CD4-positive, alpha-beta T cell treated with Interleukin-4 for 4 hours (primary cell): ENCODE measurements around the gene CES3.
"Not testable (repeated sequence)": the region's sequence is repeated elsewhere in the genome, so short reads cannot be mapped to it uniquely, and the experiment has no call there.

Experiments
- DNase-seq: peaks from one replicate; pipeline ENCODE4 v3.0.0-alpha.2; 2020

The CES3 gene

DNA sequence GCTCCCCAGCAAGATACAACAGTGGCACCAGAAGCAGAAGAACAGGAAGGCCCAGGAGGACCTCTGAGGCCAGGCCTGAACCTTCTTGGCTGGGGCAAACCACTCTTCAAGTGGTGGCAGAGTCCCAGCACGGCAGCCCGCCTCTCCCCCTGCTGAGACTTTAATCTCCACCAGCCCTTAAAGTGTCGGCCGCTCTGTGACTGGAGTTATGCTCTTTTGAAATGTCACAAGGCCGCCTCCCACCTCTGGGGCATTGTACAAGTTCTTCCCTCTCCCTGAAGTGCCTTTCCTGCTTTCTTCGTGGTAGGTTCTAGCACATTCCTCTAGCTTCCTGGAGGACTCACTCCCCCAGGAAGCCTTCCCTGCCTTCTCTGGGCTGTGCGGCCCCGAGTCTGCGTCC is 11.9 kb downstream of the CES3 start:
- no peak for DNase-seq

DNA sequence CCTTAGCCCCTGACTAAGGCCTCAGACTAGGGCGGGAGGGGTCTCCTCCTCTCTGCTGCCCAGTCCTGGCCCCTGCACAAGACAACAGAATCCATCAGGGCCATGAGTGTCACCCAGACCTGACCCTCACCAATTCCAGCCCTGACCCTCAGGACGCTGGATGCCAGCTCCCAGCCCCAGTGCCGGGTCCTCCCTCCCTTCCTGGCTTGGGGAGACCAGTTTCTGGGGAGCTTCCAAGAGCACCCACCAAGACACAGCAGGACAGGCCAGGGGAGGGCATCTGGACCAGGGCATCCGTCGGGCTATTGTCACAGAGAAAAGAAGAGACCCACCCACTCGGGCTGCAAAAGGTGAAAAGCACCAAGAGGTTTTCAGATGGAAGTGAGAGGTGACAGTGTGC is 12.7 kb downstream of the CES3 start:
- DNase-seq: no peak

DNA sequence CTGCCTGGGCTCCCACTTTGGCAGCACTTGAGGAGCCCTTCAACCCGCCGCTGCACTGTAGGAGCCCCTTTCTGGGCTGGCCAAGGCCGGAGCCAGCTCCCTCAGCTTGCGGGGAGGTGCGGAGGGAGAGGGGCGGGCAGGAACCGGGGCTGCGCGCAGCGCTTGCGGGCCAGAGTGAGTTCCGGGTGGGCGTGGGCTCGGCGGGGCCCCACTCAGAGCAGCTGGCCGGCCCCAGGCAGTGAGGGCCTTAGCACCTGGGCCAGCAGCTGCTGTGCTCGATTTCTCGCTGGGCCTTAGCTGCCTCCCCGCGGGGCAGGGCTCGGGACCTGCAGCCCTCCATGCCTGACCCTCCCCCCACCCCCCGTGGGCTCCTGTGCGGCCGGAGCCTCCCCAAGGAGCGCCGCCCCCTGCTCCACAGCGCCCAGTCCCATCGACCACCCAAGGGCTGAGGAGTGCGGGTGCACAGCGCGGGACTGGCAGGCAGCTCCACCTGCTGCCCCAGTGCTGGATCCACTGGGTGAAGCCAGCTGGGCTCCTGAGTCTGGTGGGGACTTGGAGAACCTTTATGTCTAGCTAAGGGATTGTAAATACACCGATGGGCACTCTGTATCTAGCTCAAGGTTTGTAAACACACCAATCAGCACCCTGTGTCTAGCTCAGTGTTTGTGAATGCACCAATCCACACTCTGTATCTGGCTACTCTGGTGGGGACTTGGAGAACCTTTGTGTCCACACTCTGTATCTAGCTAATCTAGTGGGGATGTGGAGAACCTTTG is 13.3 kb downstream of the CES3 start:
- DNase-seq: not testable (repeated sequence)

DNA sequence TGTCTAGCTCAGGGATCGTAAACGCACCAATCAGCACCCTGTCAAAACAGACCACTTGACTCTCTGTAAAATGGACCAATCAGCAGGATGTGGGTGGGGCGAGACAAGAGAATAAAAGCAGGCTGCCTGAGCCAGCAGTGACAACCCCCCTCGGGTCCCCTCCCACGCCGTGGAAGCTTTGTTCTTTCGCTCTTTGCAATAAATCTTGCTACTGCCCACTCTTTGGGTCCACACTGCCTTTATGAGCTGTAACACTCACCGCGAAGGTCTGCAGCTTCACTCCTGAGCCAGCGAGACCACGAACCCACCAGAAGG is 13.8 kb downstream of the CES3 start:
- peak; percentile 53 for DNase-seq

DNA sequence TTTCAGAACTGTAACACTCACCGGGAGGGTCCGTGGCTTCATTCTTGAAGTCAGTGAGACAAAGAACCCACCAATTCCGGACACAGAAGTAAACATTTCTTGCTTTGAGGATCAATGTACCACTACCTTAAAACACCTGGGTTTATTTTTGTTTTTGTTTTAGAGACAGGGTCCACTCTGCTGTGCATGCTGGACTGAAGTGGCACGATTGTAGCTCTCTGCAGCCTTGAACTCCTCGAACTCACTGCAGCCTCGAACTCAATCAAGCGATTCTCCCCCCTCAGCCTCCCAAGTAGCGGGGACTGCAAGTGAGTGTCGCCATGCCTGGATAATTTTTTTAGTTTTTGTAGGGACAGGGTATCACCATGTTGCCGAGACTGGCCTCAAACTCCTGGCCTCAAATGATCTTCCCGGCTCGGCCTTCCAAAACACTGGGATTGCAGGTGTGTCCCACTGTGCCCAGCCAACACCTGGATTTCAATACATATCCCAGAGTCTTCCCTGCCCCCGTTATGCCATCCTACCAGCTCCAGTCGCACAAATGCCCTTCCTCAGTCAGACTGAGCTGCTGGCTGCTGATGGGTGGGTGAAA is 14.3 kb downstream of the CES3 start:
- no peak for DNase-seq

DNA sequence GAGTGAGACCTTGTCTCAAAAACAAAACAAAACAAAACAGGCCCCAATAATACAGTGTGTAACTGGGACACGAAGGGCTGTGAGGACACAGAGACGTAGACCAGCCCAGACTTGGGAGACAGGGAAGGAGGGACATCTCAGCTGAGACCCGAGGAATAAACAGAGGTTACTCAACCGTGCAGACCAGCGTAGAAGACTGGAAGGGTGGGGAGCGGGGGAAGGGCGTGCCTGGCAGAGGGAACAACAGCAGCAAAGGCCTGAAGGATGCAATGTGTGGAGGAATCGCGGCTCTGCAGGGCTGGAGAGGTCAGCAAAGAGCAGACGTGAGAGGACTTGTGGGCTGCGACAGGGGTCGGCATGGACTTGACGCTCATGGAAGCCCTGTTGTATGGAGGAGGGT is 15.7 kb downstream of the CES3 start:
- no peak for DNase-seq

DNA sequence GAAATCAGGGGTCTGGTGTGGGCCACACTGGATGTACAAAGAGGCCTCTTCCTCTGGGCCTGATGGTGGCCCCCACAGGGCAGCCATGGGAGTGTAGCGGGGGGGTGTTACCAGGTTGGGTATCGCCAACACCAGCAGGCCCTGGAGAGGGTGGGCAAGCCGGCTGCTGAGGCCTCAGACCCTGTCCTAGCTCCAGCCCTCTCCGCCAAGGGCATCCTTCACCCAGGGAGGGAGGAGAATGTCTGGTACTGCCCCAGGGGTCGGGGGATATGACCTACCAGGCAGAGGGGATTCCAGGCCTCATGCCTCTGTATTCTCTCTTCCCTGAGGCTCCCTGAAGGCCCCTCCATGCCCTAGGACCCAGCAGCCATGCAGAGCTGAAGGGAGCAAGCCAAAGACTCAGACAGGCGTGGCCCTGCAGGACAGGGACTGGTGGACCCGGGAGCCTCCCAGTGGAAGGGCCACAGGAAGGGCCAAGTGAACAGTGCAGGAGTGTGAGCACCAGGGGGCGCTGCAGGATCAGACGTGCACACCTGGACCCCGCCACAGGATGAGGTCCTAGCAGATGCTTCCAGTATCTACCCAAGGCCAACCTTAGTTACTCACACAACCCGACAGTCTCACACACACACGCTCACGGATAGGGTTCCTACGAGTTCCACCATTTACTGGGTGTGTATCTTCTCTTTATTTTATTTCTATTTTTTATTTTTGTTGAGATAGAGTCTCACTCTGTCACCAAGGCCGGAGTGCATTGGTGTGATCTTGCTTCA is 16.5 kb downstream of the CES3 start:
- peak; percentile 84 for DNase-seq

DNA sequence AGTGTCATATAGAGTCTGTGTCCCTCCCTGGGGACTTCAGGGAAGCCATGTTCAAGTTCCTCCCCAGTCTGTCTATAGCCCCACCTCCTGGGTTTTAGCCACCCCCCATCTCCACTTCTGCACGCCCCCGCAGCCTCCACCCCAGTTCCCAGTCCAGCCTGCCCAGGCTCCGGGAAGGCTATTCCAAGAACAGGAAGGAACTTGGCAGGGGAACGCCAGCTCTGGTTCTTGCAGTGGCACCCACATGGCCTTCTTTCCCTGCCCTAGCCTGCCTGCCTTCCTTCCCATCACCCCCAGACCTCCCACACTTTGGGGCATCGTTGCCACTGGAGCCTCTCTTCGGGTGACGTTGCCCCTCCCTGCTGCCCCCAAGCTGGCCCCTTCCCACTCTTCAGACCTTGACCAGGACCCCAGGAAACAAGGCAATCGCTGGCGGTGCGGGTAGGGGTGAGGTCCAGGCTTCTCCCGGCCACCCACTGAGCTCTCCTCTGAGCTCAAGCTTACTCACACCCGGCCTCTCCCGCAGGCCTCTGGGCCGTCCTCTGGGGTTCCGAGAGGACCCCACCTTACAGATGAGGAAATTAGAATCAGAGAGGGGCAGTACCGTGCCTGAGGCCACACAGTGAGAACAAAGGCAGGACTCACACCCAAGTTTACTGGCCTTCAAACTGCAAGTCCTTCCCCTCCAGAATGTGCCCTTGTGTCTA is 18.1 kb downstream of the CES3 start:
- no peak for DNase-seq

DNA sequence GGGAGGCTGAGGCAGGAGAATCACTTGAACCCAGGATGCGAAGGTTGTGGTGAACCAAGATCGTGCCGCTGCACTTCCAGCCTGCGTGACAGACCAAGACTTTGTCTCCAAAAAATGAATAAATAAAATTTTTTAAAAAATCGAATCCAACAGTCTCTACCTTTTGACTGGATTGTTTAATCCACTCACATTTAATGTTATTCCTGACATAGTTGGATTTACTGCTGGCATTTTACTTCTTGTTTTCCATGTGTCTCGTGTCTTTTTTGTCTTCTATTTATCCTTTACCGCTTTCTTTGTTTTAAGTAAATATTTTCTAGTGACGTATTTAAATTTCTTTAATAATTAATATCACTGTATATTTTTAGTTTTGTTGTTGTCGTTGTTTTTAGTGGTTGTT is 22.0 kb downstream of the CES3 start:
- no peak for DNase-seq

DNA sequence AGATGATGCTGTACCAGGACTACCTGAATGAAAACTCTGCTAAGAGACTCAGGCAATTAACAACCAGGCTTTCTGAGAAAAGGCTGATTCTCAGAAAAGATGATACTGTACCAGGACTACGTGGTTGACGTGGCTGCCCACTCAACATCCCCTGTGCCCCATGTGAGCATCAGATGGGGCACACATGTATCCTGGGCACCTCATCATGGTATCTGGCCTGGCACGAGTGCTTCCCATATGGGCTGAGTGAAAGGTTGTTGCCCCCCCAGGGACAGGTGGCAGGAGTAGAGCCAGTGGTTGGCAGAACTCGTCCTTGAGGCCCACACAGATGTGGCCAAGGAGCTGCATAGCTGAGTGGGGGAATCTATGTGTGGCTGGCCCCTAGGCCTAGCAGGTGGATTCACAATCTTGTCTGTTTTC is 23.8 kb downstream of the CES3 start:
- DNase-seq: peak; percentile 60

DNA sequence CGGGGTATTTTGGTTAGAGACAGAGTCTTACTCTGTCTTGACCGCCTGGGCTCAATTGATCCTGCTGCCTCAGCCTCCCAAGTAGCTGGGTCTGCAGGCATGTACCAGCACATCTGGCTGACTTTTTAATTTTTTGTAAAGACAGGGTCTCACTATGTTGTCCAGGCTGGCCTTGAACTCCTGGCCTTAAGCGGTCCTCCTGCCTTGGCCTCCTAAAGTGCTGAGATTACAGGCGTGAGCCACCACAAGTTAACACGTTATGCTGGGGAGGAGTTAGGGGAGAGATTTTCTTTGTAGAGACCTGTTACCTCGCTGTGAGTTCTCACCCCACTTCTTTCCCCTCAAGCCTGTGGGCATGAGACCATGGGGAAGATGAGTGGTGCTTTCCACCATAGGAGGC is 25.5 kb downstream of the CES3 start:
- no peak for DNase-seq

DNA sequence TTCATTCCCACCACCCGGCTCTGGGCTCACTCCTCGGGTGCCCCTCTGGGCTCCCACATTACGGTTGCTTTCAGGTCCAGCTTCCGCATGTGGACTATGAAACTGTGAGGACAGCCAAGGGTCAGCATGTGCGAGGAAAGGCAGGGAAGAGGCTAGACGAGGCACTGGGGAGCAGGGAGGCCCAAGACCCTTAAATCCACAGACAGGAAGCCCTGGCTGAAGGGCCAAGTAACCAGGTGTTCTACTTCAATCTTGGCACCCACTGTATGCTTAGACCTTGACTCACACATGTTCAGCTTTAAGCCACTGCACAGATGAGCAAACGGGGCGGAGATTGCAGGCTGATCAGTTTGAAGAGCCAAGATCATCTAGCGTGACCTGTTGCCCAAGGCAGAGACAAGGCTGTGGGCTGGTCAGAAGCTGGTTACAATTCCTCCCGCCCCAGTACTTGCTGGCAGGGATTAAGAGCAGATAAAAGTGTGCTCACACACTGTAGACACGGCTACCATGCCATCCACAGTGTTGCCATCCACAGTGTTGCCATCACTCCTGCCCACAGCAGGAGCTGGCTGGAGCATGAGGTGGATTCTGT is 27.2 kb downstream of the CES3 start, which contains the start of gene CES4A:
TSS of gene CES4A (plus strand) at position 393 of the 592 bp plus-strand sequence. CDS start at position 577, 184 bp downstream.
- no peak for DNase-seq

DNA sequence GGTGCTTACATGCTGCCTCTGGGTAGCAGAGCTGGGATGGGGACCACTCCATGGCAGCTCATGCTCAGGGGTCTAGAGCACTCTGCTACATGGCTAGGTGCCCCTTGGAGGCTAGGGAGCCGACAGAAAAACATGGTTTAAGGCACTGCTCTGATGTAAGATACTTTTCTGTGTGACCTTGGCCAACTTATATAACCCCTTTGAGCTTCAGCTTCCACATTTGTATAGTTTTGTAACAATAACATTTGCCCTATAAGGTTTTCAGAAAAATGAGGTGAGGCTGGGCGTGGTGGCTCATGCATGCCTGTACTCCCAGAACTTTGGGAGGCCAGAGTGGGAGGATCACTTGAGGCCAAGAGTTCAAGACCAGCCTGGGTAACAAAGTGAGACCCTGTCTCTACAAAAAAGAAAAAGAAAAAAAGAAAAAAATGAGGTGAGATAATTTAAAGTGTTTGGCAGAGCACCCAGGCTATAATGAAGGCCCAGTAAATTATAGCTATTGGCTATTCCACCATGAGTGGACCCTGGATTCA is 30.5 kb downstream of the CES3 start:
- no peak for DNase-seq

DNA sequence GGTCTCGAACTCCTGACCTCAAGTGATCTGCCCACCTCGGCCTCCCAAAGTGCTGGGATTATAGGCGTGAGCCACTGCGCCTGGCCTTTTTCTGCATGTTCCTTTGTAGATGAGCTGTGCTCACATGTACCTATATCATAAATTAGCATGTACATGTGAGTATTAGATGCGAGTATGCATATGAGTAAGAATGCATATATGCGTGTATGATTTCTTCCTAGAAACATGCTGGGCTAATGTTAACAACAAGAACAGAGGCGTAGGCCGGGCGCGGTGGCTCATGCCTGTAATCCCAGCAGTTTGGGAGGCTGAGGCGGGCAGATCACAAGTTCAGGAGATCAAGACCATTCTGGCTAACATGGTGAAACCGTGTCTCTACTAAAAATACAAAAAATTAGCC is 32.5 kb downstream of the CES3 start:
- DNase-seq: not testable (repeated sequence)

DNA sequence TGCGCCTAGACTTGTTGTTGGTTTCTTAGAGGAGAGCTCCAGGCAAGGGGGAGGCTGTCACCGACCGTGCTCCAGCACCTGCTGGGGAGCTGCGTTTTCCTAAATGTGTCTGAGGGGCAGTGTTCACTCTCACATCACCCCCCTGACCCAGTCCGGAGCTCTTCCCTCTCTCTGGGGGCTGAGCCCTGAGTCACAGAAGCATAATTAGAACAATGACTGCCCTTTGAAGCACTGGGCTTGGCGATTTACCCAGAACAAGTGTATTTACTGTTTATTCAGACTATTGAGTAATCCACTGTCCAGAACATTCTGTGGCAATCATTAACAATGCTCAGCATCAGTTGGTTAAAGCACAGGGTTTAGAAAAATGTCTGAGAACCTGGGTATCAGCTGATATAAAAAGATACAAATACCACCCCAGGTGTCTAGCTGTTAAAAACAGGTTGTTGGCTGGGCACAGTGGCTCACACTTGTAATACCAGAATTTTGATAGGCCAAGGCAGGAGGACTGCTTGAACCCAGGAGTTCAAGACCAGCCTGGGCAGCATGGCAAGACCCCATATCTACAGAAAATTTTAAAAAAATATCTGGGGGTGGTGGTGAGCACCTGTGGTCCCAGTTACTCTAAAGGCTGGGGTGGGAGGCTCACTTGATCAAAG is 35.4 kb downstream of the CES3 start:
- DNase-seq: no peak

DNA sequence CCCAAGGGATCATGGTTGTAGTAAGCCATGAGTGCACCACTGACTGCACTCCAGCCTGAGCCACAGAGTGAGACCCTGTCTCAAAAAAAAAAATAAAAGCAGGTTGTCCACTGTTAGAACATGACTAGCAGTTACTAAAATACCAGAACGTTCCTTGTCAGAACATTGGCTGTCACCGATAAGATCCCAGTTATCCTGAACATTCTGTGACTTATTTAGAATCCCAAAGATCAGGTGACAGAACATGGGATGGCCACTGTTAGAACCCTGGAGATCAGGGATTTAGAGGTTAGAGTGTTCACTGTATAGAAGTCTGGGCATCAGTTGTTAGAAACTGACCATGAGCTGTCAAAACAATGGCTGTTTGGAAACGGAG is 35.9 kb downstream of the CES3 start:
- no peak for DNase-seq

DNA sequence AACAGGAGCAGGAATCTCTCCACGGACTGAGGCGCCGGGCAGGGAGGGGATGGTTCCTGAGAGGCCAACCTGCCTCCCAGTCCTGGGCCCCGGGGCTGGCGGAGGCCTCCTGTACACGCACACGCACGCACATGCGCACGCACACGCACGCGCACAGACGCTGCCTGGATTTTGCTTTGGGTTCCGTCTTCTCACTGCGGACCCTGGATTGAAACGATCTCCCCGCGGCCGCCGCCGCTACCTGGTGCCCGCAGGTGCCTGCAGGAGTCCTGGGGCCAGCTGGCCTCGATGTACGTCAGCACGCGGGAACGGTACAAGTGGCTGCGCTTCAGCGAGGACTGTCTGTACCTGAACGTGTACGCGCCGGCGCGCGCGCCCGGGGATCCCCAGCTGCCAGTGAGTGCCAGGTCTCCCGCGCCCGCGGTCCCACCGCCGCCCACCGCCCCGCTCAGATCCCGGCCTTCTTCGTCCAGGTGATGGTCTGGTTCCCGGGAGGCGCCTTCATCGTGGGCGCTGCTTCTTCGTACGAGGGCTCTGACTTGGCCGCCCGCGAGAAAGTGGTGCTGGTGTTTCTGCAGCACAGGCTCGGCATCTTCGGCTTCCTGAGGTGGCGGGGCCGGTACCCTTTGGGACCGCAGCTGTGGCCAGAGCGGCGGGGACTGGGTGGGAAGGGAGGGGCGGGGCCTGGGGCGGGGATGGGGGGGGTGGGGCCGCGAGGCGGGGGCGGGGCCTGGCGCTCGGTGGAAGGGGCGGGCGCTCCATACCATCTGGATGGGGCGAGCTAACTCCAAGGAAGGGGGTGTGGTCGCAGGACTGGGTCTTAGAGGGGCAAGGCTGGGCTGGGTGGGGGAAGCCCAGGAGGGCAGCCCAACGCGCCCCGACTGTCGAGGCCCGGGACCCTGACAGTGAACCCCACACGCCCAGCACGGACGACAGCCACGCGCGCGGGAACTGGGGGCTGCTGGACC is 39.6 kb downstream of the CES3 start:
- DNase-seq: peak; percentile 35

DNA sequence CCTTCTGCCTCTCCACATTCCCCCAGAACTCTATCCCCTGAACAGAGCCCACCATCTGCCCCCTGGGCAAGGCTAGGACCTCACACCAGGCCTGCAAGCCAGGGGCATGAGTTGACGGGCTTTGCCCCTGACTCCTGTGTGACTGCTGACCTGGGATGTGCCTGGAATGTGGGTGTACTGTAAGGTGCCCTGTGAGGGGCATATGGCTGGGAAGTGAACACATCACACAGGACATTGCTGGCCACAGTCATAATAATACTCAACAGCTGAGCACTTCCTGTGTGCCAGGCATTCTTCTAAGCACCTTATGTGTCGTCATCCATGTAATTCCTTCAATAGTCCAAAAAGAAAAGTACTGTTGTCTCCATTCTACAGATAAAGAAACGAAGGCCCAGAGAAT is 40.7 kb downstream of the CES3 start:
- DNase-seq: no peak

DNA sequence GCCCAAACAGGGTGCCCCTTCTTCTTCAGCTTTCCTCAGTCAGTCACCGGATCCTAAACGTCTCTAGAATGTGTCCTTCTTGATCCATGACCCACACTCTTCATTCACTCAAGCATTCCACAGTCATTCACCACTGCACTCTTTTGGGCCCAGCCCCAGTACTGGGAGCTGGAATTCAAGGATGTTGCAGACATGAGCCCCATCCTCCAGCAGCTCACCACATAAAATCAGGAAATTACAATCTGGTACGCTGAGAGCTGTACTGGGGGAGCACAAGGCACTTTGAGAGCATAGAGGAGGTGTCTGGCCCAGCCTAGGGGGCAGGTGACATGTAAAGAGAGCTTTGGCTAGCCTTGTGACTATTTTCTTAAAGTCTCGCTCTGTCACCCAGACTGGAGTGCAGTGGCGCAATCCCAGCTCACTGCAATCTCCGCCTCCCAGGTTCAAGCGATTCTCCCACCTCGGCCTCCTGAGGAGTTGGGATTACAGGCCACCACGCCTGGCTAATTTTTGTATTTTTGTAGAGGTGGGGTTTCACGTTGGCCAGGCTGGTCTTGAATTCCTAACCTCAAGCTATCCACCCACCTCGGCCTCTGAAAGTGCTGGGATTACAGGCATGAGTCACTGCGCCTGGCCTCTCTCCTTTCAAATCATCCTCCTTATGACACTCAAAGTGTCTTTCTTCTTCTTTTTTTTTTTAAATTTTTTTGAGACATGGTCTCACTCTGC is 46.0 kb downstream of the CES3 start:
- DNase-seq: no peak

DNA sequence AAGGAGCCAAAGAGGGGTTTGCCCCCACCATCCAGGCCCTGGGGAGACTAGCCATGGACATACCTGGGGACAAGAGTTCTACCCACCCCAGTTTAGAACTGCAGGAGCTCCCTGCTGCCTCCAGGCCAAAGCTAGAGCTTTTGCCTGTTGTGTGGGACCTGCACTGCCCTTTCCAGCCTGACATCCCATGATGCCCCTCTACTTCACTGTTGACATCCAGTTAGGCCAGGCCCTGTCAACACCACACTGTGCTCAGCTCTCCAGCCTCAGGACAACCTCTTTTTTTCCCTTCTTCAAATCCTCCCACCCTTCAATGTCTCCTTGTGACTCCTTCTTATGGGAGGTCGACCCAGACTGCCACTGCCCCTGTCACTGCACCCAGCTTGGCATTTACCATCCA is 48.1 kb downstream of the CES3 start:
- DNase-seq: no peak
